Measurements from ENCODE around the gene SHISAL1.
"Not testable (repeated sequence)": the region's sequence is repeated elsewhere in the genome, so short reads cannot be mapped to it uniquely, and the experiment has no call there.

SHISAL1 gene

DNA sequence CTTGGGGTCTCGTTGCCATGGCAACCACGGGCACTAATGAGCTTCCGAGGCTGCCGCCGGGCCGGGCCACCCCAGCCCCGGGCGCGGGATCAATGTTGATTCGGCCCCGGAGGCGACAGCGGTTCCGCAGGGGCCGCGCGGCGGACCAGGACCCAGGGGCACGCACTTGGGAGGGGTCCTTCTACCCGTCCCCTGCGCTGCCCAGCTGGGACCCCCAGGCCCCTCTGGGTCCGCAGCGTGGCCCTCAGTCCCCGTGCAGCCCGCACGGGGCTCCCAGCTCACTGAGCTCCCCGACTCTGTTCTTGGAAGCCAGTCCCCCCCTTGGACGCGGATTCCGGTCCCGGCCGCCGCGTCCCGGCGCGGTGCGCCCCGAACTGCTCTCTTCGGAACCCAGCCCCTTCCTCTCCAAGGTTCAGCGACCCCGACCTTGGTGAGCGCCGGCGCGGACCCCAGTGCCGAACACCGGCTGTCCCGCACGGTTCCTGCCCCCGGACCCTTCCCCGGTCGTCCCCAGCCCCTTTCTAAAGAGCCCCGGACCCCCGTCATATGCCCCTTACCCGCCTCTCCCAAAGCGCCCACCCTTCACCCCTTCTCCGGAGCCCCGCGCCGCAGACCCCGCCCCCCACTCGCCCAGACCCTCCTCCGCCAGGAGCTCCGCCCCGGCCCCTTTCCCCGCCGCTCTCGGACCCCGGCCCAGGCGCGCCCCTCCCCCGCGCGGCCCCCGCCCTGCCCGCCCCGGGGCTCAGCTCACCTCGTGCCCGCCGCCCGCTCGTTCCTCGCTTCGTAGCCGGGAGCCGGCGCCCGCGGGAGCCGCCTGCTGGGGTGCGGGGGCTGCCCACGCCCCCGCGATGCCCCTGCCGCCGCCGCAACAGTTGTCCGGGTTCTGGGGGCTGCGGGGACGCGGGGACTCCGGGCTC lies 18.3 kb upstream of the SHISAL1 start:
- TF ChIP-seq PAX5 (IDR thresholded peaks at IDR 0.05; ENCODE audit: insufficient read depth, low read length, severe bottlenecking) (no peak), TAF1 (IDR thresholded peaks at IDR 0.05; ENCODE audit: low read depth, low read length) (no peak), SPI1 (IDR thresholded peaks at IDR 0.05; ENCODE audit: low read depth, low read length) (no peak), POLR2AphosphoS5 (IDR thresholded peaks at IDR 0.05; ENCODE audit: low read depth, low read length) (no peak), POU2F2 (IDR thresholded peaks at IDR 0.05; ENCODE audit: low read depth, low read length) (no peak), POLR2A (IDR thresholded peaks at IDR 0.05; ENCODE audit: low read depth, low read length) (no peak)
- FAIRE-seq: no peak
- no peak for DNase-seq (ENCODE audit: insufficient read length, low spot score)

- no peak for FAIRE-seq
- DNase-seq (ENCODE audit: insufficient read length, low spot score): no peak
- no peak for TF ChIP-seq POU2F2 (IDR thresholded peaks at IDR 0.05; ENCODE audit: low read depth, low read length)
- no peak for TF ChIP-seq TAF1 (IDR thresholded peaks at IDR 0.05; ENCODE audit: low read depth, low read length)
- TF ChIP-seq POLR2AphosphoS5 (IDR thresholded peaks at IDR 0.05; ENCODE audit: low read depth, low read length): no peak
- no peak for TF ChIP-seq SPI1 (IDR thresholded peaks at IDR 0.05; ENCODE audit: low read depth, low read length)
- TF ChIP-seq PAX5 (IDR thresholded peaks at IDR 0.05; ENCODE audit: insufficient read depth, low read length, severe bottlenecking): no peak
- no peak for TF ChIP-seq POLR2A (IDR thresholded peaks at IDR 0.05; ENCODE audit: low read depth, low read length)
Observed at GRCh38 chr22:44330188-44330743, 17.5 kb upstream of the SHISAL1 start.

DNA sequence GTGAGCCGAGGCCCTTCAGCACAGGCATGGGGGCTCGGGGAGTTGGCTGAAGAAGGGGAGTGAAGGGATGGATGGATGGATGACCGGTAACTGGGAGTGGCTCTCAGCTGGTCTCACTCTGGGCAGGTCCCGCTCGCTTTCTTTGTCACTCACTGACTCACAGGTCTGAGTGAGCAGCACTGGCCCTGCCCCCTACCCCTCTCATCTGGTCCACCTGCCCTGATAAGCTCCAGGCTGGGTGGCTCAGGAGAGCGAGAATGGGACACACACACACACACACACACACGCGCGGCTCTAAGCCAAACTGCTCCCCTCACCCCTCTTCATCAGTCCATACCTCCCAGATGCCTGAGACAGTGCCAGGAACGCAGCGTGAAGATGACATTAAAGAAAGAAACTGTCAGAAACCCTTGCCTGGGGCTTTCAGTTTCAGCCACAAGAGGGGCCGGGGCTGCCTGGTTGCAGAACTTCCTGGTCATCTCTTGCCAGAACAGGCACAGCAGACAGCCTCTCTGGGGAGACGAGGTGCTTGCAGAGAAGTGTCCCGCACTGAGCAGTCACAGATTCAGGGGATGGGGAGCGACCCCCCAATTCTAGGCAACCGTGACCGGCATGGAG lies 16.5 kb upstream of the SHISAL1 start:
- TF ChIP-seq POLR2AphosphoS5 (IDR thresholded peaks at IDR 0.05; ENCODE audit: low read depth, low read length) (no peak), SPI1 (IDR thresholded peaks at IDR 0.05; ENCODE audit: low read depth, low read length) (no peak), TAF1 (IDR thresholded peaks at IDR 0.05; ENCODE audit: low read depth, low read length) (no peak), POU2F2 (IDR thresholded peaks at IDR 0.05; ENCODE audit: low read depth, low read length) (no peak), POLR2A (IDR thresholded peaks at IDR 0.05; ENCODE audit: low read depth, low read length) (no peak), PAX5 (IDR thresholded peaks at IDR 0.05; ENCODE audit: insufficient read depth, low read length, severe bottlenecking) (no peak)
- DNase-seq (ENCODE audit: insufficient read length, low spot score) (peak; percentile 82), FAIRE-seq (peak; percentile 89)

DNA sequence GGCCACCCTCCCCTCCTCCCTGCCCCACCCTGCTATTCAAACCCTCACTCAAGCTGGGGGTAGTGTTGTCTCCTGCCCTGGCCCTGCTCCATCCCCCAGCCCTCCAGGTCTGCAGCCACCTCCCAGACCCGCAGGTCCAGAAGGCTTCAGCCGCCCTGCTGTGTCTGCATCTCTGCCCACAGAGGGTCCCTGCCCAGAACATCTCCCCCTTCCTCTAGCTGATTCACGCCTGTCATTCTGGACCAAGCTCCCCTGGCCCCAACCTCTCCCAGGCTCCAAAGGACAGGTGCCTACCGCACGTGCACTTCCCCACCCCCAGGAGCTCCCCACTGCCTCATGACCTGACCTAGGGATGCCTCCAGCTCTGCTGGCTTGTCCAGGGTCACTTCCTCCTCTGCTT lies 16.0 kb upstream of the SHISAL1 start:
- FAIRE-seq (no peak), DNase-seq (ENCODE audit: insufficient read length, low spot score) (no peak)
- TF ChIP-seq PAX5 (IDR thresholded peaks at IDR 0.05; ENCODE audit: insufficient read depth, low read length, severe bottlenecking) (no peak), TAF1 (IDR thresholded peaks at IDR 0.05; ENCODE audit: low read depth, low read length) (no peak), POU2F2 (IDR thresholded peaks at IDR 0.05; ENCODE audit: low read depth, low read length) (no peak), SPI1 (IDR thresholded peaks at IDR 0.05; ENCODE audit: low read depth, low read length) (no peak), POLR2AphosphoS5 (IDR thresholded peaks at IDR 0.05; ENCODE audit: low read depth, low read length) (no peak), POLR2A (IDR thresholded peaks at IDR 0.05; ENCODE audit: low read depth, low read length) (no peak)

- DNase-seq (ENCODE audit: insufficient read length, low spot score): no peak
- FAIRE-seq: no peak
- TF ChIP-seq POU2F2 (IDR thresholded peaks at IDR 0.05; ENCODE audit: low read depth, low read length): no peak
- TF ChIP-seq POLR2A (IDR thresholded peaks at IDR 0.05; ENCODE audit: low read depth, low read length): no peak
- TF ChIP-seq TAF1 (IDR thresholded peaks at IDR 0.05; ENCODE audit: low read depth, low read length): no peak
Observed at GRCh38 chr22:44328326-44328725, 15.6 kb upstream of the SHISAL1 start.

DNA sequence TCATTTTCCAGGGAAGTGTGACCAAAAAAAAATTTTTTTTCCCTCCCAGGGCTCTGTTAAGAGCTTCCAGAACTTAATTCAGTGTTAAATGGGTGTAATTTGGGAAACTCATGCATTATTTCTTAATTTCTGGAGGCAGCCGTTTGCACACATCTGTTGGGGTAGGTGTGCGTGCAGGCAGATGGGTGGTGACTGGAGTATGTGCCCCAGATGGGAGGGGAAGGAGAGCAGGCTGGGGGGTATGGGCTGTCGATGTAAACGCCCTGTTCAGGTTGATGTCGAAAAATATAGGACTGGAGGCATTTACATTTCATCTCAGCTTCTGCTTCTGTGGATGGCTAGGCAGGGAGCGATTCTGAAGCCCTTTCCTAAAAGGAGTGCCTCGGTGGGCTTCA lies 13.7 kb upstream of the SHISAL1 start:
- DNase-seq (ENCODE audit: insufficient read length, low spot score): no peak
- TF ChIP-seq TAF1 (IDR thresholded peaks at IDR 0.05; ENCODE audit: low read depth, low read length) (no peak), POLR2A (IDR thresholded peaks at IDR 0.05; ENCODE audit: low read depth, low read length) (no peak), SPI1 (IDR thresholded peaks at IDR 0.05; ENCODE audit: low read depth, low read length) (no peak), POU2F2 (IDR thresholded peaks at IDR 0.05; ENCODE audit: low read depth, low read length) (no peak), PAX5 (IDR thresholded peaks at IDR 0.05; ENCODE audit: insufficient read depth, low read length, severe bottlenecking) (no peak), POLR2AphosphoS5 (IDR thresholded peaks at IDR 0.05; ENCODE audit: low read depth, low read length) (no peak)
- FAIRE-seq: no peak

DNA sequence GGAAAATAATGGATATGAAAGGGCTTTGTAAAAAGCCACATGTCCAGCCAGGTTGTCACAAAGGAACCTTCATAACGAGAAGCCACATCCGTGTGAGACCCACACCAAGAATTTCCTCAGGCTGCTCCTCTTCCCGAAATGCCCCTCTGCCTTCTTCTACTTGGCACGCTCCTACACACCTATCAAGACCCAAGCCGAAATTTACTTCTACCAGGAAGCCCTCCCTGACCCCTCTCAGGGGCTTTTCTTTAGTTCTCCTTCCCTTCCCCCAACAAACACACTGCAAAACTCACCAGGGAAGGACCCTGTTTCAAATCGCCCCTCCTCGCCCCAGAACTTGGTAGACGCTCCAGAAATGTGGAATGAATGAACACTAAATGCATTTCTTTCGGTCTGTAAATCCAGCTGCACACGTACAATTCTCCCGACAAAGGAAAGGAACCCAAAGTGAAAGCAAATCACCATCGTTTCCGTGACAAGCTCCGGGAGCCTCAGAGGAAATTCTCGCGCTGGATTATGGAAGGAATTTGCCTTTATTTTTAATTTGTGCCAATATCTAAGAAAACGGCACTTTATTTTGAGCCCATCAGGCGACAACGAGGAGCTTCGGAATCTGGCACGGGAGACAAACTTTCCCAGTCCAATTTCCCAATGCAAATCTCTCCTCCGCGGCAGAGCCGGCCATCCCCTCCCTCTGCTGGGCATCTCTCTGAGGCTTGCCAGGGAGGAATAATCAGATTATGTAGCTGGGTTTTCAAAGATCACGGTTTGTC lies 13.2 kb upstream of the SHISAL1 start:
- FAIRE-seq (no peak), DNase-seq (ENCODE audit: insufficient read length, low spot score) (no peak)
- no peak for TF ChIP-seq TAF1 (IDR thresholded peaks at IDR 0.05; ENCODE audit: low read depth, low read length)
- TF ChIP-seq PAX5 (IDR thresholded peaks at IDR 0.05; ENCODE audit: insufficient read depth, low read length, severe bottlenecking): no peak
- TF ChIP-seq POLR2AphosphoS5 (IDR thresholded peaks at IDR 0.05; ENCODE audit: low read depth, low read length): no peak
- TF ChIP-seq SPI1 (IDR thresholded peaks at IDR 0.05; ENCODE audit: low read depth, low read length): no peak
- TF ChIP-seq POU2F2 (IDR thresholded peaks at IDR 0.05; ENCODE audit: low read depth, low read length): no peak
- TF ChIP-seq POLR2A (IDR thresholded peaks at IDR 0.05; ENCODE audit: low read depth, low read length): no peak

GRCh38 chr22:44323140-44323790 lies 10.5 kb upstream of the SHISAL1 start:
- not testable (repeated sequence) for DNase-seq (ENCODE audit: insufficient read length, low spot score)
- peak; percentile 51 for FAIRE-seq

GRCh38 chr22:44319685-44320084 lies 6.9 kb upstream of the SHISAL1 start:
- no peak for DNase-seq (ENCODE audit: insufficient read length, low spot score)
- no peak for FAIRE-seq
- TF ChIP-seq POU2F2 (IDR thresholded peaks at IDR 0.05; ENCODE audit: low read depth, low read length) (no peak), SPI1 (IDR thresholded peaks at IDR 0.05; ENCODE audit: low read depth, low read length) (no peak), PAX5 (IDR thresholded peaks at IDR 0.05; ENCODE audit: insufficient read depth, low read length, severe bottlenecking) (no peak), POLR2AphosphoS5 (IDR thresholded peaks at IDR 0.05; ENCODE audit: low read depth, low read length) (no peak), TAF1 (IDR thresholded peaks at IDR 0.05; ENCODE audit: low read depth, low read length) (no peak), POLR2A (IDR thresholded peaks at IDR 0.05; ENCODE audit: low read depth, low read length) (no peak)
